ENCODE results near the gene FAT1.

The FAT1 gene

DNA sequence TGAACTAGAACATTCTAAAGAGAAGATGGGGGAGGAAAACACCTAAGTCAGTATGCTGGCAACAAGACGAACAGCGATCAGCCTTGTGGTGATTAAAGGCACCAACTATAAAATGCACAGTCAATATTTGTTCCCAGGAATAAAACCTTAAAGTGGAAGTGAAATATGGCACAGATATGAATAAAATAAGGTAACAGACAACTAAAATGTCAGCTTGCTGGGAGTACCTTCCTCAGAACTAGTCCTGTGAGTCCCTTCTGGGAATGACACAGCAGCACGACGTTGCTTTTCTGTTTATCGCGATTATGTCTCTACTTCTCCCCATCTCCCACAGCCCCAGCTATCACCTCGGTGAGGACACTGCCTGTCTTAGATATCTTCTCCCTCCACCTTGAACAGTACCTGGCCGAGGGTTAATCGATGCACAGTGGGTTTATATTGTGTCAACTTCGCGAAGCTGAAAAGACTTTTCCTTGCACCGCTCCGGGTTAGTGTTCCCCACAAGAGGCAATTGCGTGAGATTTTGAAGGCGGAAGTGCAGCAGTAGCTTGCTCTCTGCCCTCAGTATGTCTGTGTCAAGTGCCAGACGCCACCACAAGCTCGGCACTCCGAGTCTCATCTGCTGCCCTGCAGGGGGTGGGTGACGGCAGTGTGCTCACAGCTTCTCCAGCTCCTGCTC, 185.7 kb downstream of the FAT1 start:
- no peak overlapping the region for H3K27ac Mint-ChIP-seq
- no peak overlapping the region for H3K4me3 Mint-ChIP-seq
- H3K4me1 Mint-ChIP-seq: no peaks in the 10 kb centered on the region
- H3K27me3 Mint-ChIP-seq: no peaks in the 10 kb centered on the region
- peaks cover 12 to 16% of the 10 kb centered on the region in 2 donors for H3K9me3 Mint-ChIP-seq
- ATAC-seq (replicated peaks): no peak
- no peak for DNase-seq
- H3K36me3 Mint-ChIP-seq: no peaks in the 10 kb centered on the region

Data from stimulated activated naive B cell treated with anti-CD40 and anti-IgM and Interleukin-4, amounts not matched to agents 10 μg/mL and 1 μg/mL and 100 μg/mL, for 72 hours (primary cell).